Pulmonary artery endothelial cell (primary cell): Measurements from ENCODE around the gene INS. TPM values are rescaled to one million over a fixed set of nuclear protein-coding genes. Genes with fewer than 3 reads are reported as not detected.
"Not testable (repeated sequence)": the region's sequence is repeated elsewhere in the genome, so short reads cannot be mapped to it uniquely, and the experiment has no call there.

ENCODE experiments used
- DNase-seq: peaks from one replicate; pipeline ENCODE4 v3.0.0-alpha.2; 2011; ENCODE audit warnings: low read depth, low spot score
- total RNA-seq: library from RNA; depleted of rRNA; stranded (reverse); fragments of >200 nt; gene quantifications from 2 replicates; pipeline ENCODE4 v1.2.3, GENCODE V29; 2014

The INS gene
- total RNA-seq, 1 donor from 2014 or later: not detected

DNA sequence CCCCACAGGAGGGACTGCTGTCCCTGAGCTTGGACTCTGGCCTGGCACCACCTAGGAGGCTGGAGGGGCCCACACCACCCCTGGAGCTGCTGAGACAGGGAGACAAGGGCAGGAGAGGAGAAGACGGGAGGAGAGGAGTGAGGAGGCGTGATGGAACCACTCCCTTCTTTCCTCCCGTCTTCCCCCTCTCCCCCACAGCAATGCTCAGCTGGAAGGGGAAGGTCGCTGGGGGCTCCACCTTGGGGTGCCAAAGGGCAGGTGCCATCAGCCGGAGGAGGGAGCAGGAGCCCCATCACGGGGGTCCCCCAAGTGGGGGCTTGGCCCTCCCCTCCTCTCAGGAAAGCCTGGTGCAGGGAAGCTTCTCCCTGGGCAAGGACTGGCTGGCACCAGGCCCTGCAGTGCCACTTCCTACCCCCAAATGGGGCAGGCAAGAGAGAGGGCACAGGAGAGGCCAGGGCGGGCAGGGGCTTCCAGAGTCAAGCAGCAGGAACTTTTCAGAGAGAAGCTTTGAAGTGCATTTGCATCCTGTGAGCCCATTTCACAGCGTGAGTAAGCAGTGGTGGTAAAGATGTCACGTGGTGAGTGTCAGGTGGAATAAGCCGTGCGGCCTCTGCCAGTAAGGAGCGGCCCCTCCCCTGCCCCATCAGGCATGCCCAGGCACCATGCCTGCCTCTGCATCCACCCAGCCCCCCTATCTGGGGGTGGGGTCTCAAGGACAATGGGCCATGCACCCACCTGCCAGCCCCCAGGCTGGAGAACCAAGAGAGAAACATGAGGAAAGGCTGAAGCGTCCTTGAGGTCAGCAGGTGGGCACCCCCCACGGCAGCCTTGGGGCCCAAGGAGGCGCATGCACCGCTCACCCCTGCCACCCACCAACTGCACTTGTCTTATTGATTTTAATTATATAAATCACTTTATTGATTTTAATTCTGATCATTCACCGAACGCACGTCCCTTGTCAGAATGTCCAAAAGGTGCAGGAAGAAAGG lies 26.7 kb downstream of the INS start:
- no peak for DNase-seq

GRCh38 chr11:2133241-2134021 lies 27.6 kb downstream of the INS start:
- no peak for DNase-seq

DNA sequence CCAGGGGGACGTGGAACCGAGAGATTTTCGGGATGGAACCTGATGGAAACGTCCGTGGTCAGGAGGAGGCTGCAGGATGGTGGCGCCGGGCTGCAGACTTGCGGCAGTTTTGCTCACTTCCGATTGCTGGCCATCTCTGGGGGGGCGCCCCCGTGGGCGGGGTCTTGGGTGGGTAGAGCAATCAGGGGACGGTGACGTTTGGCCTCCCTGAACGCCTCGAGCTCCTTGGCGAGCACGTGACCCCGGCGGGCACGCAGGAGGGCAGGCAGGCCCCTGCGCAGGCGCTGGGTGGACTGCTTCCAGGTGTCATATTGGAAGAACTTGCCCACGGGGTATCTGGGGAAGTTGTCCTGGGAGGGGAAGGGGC lies 28.2 kb downstream of the INS start:
- no peak for DNase-seq

GRCh38 chr11:2132246-2132645 lies 28.8 kb downstream of the INS start:
- DNase-seq: no peak

DNA sequence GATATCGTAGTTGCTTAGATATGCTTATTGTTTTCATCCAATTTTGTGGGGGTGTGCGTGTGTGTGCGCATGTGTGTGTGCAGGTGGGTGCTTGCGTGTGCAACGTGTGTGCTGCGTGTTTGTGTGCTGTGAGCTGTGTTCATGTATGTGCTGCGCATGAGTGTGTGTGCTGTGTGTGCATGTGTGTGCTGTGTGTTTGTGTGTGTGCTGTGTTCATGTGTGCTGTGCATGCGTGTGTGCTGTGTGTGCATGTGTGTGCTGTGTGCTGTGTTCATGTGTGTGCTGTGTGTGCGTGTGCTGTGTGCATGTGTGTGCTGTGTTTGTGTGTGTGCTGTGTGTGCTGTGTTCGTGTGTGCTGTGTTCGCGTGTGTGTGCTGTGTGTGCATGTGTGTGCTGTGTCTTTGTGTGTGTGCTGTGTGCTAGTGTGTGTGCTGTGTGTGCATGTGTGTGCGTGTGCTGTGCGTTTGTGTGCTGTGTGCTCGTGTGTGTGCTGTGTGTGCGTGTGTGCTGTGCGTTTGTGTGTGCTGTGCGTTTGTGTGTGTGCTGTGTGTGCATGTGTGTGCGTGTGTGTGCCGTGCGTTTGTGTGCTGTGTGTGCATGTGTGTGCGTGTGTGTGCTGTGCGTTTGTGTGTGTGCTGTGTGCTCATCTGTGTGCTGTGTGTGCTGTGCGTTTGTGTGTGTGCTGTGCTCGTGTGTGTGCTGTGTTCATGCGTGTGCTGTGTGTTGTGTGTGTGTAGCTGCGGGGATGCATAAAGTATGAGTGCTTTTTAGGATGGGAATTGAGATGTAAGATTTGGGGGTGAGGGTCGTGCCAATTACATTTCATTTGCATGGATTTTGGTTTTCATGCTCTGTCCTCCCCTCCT lies 29.4 kb downstream of the INS start:
- DNase-seq: no peak

DNA sequence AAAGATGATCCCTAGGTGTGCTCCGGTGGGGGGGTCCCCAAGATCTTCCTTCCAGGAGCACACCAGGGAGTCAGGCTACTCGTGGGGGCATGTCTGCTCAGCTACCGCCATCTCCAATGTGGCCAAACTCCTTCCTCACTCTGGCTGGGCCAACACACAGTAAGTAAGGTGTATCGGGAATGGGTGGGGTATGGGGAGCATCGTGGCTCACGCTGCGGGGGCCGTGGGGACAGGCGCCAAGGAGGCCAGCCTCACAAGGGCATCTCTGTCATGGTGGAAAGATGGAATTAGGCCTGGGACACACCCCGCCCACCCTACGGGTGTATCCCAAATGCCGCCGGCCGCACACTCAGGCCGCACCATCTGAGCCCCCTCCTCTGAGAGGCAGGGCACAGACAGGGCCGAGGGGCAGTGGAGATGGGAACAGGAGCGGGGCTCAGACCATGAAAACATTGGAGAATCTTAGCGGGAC lies 30.1 kb downstream of the INS start:
- DNase-seq: no peak

DNA sequence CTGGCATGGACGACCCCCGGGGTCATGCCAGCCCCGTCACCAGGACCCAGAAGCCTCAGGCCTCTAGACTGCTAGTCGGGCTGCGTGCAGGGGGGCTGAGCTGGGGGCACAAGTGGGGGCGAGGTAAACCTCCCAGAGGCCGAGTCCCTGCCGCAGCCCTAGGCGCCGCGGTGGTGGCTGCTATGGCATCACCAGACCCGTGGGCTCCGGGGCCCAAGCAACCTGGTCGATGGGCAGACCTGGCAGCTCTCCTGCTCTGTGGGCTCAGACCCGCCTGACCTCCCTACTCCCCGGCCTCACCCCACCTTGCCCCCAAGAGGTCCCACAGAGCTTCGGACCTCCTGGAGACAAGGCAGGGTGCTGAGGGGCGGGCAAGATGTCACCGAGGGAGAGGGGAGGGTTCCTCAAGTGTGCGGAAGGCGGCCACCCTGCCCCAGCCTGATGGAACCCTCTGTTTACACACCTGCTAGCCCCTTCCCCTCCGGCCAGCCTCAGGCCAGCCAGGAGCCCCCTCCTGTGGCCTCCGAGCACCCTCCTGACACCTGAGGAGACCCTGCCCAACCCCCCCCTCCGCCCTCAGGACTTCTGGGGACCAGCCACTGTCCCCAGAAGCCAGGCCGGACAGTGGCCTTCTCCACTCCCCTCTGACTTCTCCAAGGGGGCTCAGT lies 31.2 kb downstream of the INS start:
- no peak for DNase-seq

- no peak for DNase-seq
These were observed 31.7 kb downstream of the INS start for GRCh38 chr11:2129308-2129698.

GRCh38 chr11:2128511-2129307 lies 32.3 kb downstream of the INS start:
- DNase-seq: no peak

DNA sequence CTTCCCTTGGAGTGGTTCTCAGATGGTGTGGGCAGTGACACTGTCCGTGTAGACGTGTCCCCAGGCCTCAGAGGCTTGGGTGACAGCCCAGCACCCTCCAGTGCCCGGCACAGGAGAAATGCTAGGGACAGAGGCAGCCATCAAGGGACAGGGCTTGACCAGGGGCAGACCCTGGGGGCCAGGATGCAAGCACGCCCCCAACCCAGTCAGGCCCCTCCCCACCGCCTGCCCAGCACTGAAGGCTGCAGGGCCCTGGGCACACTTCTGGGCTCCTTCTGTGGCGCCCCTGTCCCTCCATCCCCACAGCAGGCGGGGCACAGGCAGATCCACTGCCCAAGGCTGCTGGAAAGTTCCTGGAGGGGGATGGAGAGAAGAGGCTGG lies 32.9 kb downstream of the INS start:
- no peak for DNase-seq

DNA sequence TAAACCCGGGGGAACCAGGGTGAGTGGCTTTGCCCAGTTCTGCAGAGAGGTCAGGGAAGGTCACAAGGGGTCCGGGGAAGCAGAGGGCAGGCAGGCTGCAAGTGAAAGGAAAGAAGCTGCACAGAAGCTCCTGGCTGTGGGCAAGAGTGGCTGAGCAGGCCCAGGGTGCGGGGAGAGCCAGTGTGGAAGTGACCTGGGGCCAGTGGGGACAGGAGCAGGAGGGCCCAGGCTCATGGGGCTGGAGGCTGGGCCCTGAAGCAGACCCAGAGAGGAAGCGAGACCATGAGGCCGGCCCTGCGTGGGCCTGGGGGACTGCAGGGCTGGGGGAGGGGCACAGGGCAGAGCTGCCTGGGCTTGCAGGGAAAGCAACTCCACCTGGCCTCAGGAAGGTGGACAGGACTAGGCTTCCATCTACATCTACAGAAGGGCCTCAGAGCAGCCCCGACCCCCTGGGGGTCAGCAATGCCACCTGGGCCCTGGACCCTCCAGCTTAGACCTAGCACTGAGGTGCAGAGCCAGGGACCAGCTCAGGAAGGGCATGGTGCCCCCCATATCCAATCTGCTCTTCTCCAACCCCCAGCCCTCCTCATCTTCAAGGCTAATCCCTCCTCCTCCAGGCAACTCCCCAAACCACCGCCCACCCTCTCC lies 33.4 kb downstream of the INS start:
- DNase-seq: no peak

DNA sequence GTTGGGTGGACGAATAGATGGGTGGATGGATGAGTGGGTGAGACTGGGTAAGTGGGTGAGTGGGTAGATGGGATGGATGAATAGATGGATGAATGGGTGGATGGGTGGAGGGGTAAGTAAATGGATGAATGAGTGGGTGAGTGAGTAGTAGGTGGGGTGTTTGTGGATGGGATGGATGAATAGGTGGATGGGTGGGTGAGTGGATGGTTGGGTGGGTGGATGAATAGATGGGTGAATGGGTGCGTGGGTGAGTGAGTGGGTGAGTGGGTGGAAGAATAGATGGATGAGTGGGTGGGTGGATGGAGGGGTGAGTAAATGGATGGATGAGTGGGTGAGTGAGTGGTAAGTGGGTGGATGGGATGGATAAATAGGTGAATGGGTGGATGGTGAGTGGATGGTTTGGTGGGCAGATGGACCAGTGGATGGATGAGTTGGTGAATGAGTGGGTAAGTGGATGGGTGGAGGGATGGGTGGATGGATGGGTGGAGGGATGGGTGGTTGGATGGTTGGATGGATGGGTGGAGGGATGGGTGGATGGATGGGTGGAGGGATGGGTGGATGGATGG lies 34.4 kb downstream of the INS start:
- DNase-seq: no peak

GRCh38 chr11:2124736-2125484 lies 36.1 kb downstream of the INS start:
- not testable (repeated sequence) for DNase-seq

- no peak for DNase-seq
These were observed 37.4 kb downstream of the INS start for GRCh38 chr11:2123628-2123960.

DNA sequence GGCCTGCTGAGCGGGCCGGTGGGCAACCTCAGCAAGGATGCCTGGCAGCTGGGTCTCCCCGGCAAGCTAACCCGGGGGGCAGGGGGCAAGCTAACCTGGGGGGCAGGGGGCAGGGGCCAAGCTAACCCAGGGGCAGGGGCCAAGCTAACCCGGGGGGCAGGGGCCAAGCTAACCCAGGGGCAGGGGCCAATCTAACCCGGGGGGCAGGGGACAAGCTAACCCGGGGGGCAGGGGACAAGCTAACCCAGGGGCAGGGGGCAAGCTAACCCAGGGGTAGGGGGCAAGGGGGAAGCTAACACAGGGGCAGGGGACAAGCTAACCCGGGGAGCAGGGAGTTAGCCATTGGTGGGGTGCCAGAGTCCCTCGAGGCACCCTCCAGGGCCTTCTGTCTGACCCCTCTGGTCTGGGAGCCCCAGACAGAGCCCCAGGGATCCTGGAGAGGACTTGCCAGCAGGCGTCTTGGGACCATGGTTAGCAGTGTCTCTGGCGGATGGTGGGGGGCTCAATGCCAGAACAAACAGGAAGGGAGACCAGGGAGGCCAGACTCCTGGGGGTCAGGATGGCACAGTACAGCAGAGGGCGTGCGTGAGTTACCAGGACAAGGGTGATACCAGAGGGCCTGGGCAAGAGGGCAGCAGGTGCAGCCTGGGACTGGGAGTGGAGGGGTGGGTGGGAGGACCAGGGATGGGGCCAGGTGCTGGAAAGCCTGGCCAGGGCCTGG lies 37.9 kb downstream of the INS start:
- no peak for DNase-seq

DNA sequence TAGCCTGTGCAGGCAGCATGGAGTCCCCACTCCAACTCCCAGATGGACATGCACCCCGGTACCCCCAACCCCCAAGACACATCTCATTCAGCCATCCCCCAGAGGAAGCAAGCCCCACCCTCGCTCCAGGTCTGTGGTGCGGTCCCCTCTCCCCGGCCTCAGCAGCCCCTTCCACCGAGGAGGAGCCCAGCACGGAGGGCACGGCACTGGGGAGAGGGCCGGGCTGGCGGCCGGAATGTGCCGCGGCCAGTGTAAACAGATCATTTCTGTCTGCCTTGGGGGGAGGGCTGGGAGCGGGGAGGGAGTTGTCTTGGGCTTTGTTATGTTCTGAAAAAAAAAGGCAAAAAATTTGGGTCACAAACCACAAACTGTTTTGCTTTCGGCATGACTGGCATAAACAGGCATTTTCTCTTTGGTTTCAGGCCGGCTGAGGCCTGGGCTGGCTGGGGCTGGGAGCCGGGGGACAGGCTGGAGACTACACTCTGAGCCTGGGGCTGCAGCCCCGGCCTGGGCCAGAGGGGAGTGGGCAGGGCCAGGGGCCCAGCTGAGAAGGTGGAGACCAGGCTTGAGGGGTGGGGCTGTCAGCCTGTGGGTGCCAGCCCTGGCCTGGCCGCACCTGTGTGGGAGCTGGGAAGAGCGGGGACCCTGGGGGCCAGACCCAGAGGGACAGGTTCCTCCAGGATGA lies 38.6 kb downstream of the INS start:
- no peak for DNase-seq
